GM21367 (cell line): ENCODE data around the gene FAM32A.
"Not testable (repeated sequence)": the region's sequence is repeated elsewhere in the genome, so short reads cannot be mapped to it uniquely, and the experiment has no call there.

Experiments used
- ATAC-seq: cut with Tn5 transposase; IDR thresholded peaks from one replicate; pipeline ENCODE4 v1.9.1; 2021; ENCODE audit not compliant: unreplicated experiment

Gene FAM32A

DNA sequence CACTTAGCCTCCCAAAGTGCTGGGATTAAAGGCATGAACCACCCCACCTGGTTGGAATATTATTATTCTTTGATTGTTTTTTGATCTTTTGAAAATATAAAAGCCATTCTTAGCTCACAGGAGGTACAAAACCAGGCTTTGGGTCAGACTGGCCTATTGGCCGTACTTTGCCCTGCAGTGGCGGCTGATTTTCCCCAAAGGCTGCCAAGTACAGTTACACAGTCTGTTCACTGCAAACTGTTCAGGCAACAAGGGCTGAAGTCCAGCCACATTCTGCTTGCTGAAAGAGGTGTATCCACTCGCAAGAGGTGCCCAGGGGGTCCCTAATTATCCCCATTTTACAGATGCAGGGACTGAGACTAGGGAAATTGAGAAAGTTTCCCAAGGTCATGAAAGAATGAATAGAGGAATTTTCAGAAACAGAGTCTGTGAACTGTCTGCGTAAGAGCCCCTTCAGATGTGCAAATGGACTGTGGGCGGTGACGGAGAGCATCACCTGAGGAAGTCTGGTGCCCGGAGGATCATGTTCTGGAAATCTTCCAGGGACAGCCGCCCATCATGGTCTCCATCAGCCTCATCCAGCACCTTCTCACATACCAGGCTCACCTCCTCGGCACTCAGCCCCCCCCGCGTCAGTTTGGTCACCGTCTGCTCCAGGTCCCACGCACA is 20.9 kb upstream of the FAM32A start:
- ATAC-seq = no peak

DNA sequence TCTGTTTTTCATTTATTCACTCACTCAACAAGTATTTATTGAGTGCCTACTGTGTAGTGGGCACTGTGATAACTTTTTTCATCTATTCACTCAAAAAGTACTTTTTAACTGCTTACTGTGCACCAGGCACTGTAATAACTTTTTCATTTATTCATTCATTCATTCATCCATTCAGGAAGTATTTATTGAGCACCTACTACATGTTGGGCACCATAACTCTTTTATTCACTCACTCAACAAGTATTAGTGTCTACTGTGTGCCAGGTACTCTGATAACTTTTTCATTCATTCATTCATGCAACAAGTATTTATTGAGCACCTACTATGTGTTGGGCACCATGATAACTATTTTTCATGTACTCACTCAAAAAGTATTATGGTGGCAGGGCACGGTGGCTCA is 18.8 kb upstream of the FAM32A start:
- no peak for ATAC-seq

DNA sequence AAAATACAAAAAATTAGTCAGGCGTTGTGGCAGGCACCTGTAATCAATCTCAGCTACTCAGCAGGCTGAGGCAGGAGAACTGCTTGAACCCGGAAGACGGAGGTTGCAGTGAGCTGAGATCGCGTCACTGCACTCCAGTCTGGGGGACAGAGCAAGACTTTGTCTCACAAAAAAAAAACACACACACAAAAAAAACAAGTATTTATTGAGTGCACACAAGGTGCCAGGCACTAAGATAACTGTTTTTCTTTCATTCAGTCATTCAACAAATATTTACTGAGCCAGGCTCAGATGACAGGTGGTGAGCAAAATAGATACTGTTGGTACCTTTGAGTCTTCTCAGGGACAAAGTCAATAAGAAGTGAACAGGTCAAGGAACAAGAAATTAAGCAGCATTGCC is 18.2 kb upstream of the FAM32A start:
- no peak for ATAC-seq

DNA sequence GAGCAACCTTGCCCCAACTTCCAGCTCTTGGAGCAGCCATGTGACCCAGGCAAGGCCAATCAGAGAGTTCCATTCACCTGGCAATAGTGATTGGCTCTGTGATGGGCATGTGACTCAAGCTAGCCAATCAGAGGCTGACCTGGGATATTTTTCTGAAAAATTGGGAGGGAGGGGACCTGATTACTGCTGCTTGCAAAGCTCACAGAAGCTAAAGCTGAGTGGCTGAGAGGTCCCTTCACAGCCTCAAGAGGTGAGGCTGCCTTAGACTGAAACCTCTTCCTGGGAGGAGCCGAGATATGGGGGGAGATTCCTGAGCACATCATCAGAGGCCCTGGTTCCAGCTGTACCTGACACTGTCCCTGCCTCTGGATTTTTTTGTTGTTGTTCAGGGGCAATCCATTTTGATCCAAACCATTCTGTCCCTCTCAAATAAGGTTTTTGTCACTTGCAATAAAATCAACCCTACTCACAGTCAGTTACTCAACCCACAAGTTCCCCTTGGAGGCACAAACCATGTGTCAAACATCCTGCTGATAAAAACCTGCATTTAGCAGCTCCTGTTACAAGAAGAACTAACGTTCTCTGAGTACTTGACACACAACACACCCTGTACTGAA is 16.6 kb upstream of the FAM32A start:
- ATAC-seq = no peak

- ATAC-seq = no peak
Measured at GRCh38 chr19:16170134-16170533, 15.1 kb upstream of the FAM32A start.

- ATAC-seq = no peak
Measured at GRCh38 chr19:16175954-16176353, 9.3 kb upstream of the FAM32A start.

GRCh38 chr19:16178866-16179265 is 6.3 kb upstream of the FAM32A start:
- not testable (repeated sequence) for ATAC-seq

DNA sequence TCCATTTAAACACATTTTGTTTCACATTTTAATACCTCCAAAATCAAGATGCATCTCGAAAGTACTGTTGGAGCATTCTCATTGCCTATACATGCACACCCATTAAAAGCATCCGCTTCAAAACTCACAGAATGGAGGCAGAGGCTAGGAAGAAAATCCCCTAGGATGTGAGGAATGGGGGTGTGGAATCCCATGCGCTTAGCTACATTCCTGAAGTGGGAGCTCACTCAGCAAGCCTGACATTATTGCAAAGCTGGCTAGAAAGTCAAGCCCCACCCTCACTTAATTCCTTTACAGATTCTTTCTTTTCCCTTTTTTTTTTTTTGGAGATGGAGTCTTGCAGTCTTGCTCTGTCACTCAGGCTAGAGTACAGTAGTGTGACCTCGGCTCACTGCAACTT is 4.6 kb upstream of the FAM32A start:
- ATAC-seq = no peak

- ATAC-seq = no peak
Measured at GRCh38 chr19:16184665-16185122, 516 bp upstream of the FAM32A start.

- ATAC-seq = no peak
Measured at GRCh38 chr19:16185768-16186123, 536 bp downstream of the FAM32A start.

GRCh38 chr19:16188521-16188920 is 3.3 kb downstream of the FAM32A start:
- no peak for ATAC-seq

DNA sequence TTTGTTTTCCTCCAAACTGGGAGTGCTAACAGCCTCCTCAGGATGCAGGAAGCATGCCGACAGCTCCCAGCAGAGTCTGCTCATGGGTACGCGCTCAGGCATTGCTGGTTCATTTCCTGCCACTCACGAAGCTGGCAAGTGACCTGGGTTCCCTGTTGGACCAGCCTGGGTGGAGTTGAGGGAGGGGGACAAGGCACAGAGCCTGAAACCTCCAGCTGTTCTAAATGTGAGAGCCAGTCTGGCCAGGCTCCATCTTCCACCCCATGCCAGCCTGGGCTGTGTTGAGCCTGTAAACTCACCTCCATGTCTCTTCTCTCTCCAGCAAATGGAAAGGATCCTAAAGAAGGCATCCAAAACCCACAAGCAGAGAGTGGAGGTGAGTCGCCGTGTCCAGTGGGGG is 5.0 kb downstream of the FAM32A start:
- no peak for ATAC-seq

GRCh38 chr19:16190736-16191135 is 5.5 kb downstream of the FAM32A start:
- ATAC-seq = no peak

DNA sequence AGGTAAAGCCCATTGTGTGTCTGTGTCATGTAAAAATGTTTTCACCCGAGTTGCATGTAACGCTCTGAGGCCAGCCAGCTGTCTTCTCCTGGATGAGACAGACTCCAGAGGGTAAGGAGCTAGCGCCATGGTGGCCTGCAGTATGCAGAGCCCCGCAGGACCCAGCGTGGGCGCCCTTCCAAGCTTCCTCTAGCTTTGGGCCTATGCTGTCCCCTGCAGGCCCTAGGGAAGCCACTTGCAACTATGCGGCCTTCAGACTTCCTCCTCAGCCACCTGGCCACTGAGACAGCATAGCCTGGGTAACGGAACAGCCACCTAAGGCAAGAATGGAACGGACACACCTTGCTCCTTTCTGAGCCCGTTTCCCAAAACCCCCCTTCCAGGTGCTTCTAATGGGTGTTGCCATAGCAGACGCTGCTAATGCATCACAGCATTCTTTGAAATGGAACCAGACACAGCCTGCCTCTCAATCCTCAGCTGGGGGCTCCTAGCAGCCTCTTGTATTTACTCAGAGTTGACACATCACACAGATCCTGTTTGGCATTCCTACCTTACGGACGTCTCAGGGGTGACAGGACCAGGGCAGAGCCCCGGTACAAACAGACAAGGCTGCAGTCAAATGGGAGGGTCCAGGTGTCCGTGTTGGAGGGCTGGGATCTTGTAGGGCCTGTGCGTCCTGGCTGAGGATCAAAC is 6.2 kb downstream of the FAM32A start:
- no peak for ATAC-seq

- no peak for ATAC-seq
Measured at GRCh38 chr19:16193466-16193865, 8.3 kb downstream of the FAM32A start.

GRCh38 chr19:16197188-16197621 is 12.0 kb downstream of the FAM32A start:
- no peak for ATAC-seq

DNA sequence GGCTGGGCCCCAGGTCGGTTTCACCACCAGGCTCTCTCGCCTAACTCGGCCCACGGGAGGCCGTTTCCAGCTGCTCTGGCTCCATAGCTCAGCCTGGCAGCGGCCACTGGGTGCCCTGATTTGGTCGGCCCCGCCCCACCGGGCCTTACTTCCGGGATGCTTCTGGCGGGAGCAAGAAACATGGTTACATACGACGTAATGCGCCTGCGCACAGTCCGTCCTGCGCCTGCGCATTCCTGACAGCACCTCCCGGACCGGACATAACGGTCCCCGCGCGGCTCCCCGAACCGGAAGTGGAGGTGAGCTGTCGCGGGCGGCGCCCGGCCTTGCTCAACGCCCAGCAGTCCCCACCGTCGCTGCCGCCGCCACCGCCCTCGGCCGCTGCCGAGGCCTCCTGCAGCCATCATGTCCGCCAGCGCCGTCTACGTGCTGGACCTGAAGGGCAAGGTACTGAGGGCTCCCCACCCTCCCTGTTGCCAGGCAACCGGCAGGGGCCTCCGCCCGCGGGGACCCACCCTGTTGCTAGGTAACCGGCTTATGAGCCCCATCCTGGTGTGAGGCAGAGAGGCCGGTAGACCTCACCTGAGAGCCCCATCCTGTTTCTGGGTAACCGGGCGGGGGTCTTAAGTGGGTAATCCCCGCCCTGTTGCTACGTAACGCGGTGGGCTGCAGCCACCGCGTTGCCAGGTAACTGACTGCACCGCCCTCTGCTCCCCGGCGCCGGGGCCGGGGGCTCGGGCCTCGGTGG is 12.6 kb downstream of the FAM32A start, which contains the start of gene AP1M1:
AP1M1 (plus strand) TSS at position 290 of the 748 bp plus-strand sequence; CDS start at position 406, 116 bp downstream.
- peak; percentile 68 for ATAC-seq

GRCh38 chr19:16198370-16198651 is 13.1 kb downstream of the FAM32A start:
- no peak for ATAC-seq

DNA sequence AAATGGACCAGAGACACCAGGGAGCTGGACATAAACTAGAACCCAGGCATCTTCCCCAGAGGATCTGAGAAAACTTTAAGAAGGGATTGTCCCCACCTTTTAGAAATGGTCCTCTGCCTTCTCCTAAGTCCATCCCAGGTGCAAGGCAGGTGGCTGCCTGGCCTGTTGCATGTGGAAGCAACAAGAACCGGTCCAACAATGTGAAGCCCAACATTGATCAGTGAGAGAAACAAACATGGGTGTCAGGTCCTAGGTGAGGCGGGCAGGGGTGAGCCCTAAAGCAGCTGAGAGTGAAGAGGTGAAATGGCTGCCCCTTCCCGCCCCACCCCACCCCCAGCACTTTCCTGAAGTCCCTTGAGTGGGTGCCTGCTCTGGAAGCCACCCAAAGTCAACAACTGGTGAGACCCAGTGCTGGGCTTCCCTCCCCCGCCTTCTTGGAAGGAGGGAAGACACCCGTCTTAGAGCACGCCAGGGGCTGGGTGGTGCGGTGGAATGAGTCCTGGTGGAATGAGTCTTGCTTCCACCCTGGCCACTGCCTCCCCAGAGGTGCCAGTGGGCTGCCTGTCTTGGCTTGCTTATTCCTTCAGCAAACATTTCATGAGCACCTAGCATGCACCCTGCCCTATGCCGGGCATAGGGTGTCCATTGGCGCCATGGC is 14.2 kb downstream of the FAM32A start:
- ATAC-seq = no peak

GRCh38 chr19:16200038-16201010 is 15.1 kb downstream of the FAM32A start:
- ATAC-seq = no peak
